Measurements from ENCODE around the gene MMP12. TPM values are rescaled to one million over a fixed set of nuclear protein-coding genes. Genes with fewer than 3 reads are reported as not detected.

The MMP12 gene
- total and polyA plus RNA-seq, 2 donors from 2014 or later: not detected

Other genes with a start within 250 kb of the MMP12 start
- gene MMP20, start 249.7 kb downstream of the MMP12 start, total RNA-seq: not detected
- not detected for gene MMP20, start 249.7 kb downstream of the MMP12 start, polyA plus RNA-seq (ENCODE audit: insufficient read depth, low read depth, low replicate concordance)
- not detected for gene MMP27, start 169.2 kb downstream of the MMP12 start, total RNA-seq
- gene MMP27, start 169.2 kb downstream of the MMP12 start, polyA plus RNA-seq (ENCODE audit: insufficient read depth, low read depth, low replicate concordance): not detected
- gene MMP8, start 150.0 kb downstream of the MMP12 start, total RNA-seq: 0.16 TPM
- gene MMP8, start 150.0 kb downstream of the MMP12 start, polyA plus RNA-seq (ENCODE audit: insufficient read depth, low read depth, low replicate concordance): not detected
- gene MMP10, start 94.4 kb downstream of the MMP12 start, total RNA-seq: not detected
- gene MMP10, start 94.4 kb downstream of the MMP12 start, polyA plus RNA-seq (ENCODE audit: insufficient read depth, low read depth, low replicate concordance): 0.22 TPM
- gene MMP1, start 76.8 kb downstream of the MMP12 start, total RNA-seq: 0.82 TPM
- 0.26 TPM for gene MMP1, start 76.8 kb downstream of the MMP12 start, polyA plus RNA-seq (ENCODE audit: insufficient read depth, low read depth, low replicate concordance)
- gene MMP3, start 31.4 kb downstream of the MMP12 start, total RNA-seq: 0.44 TPM
- not detected for gene MMP3, start 31.4 kb downstream of the MMP12 start, polyA plus RNA-seq (ENCODE audit: insufficient read depth, low read depth, low replicate concordance)
- not detected for gene MMP13, start 80.8 kb upstream of the MMP12 start, total RNA-seq
- gene MMP13, start 80.8 kb upstream of the MMP12 start, polyA plus RNA-seq (ENCODE audit: insufficient read depth, low read depth, low replicate concordance): not detected
- gene DCUN1D5, start 217.2 kb upstream of the MMP12 start, total RNA-seq: 17.1 TPM
- 17.4 TPM for gene DCUN1D5, start 217.2 kb upstream of the MMP12 start, polyA plus RNA-seq (ENCODE audit: insufficient read depth, low read depth, low replicate concordance)
- gene DYNC2H1, start 234.4 kb upstream of the MMP12 start, total RNA-seq: 30.9 TPM
- gene DYNC2H1, start 234.4 kb upstream of the MMP12 start, polyA plus RNA-seq (ENCODE audit: insufficient read depth, low read depth, low replicate concordance): 13.5 TPM